ENCODE data around the gene SRL.
"Not testable (repeated sequence)": the region's sequence is repeated elsewhere in the genome, so short reads cannot be mapped to it uniquely, and the experiment has no call there.

Gene SRL

GRCh38 chr16:4226251-4227039, 15.4 kb downstream of the SRL start:
- DNase-seq (ENCODE audit: low spot score) = no peak

GRCh38 chr16:4225075-4225474, 16.8 kb downstream of the SRL start:
- no peak for DNase-seq (ENCODE audit: low spot score)

GRCh38 chr16:4220358-4220757, 21.5 kb downstream of the SRL start:
- DNase-seq (ENCODE audit: low spot score) = no peak

- DNase-seq (ENCODE audit: low spot score) = no peak
Measured at GRCh38 chr16:4218202-4218601, 23.7 kb downstream of the SRL start.

- DNase-seq (ENCODE audit: low spot score) = peak; percentile 22
Measured at GRCh38 chr16:4217204-4218131, 24.4 kb downstream of the SRL start.

GRCh38 chr16:4216596-4216995, 25.3 kb downstream of the SRL start:
- no peak for DNase-seq (ENCODE audit: low spot score)

GRCh38 chr16:4215106-4215505, 26.8 kb downstream of the SRL start:
- no peak for DNase-seq (ENCODE audit: low spot score)

- DNase-seq (ENCODE audit: low spot score) = peak; percentile 83
Measured at GRCh38 chr16:4214215-4214621, 27.7 kb downstream of the SRL start.

- DNase-seq (ENCODE audit: low spot score) = no peak
Measured at GRCh38 chr16:4213737-4214136, 28.1 kb downstream of the SRL start.

- DNase-seq (ENCODE audit: low spot score) = peak; percentile 56
Measured at GRCh38 chr16:4212934-4213296, 29.0 kb downstream of the SRL start.

GRCh38 chr16:4212211-4212933, 29.5 kb downstream of the SRL start:
- no peak for DNase-seq (ENCODE audit: low spot score)

- DNase-seq (ENCODE audit: low spot score) = not testable (repeated sequence)
Measured at GRCh38 chr16:4211445-4212210, 30.3 kb downstream of the SRL start.

- no peak for DNase-seq (ENCODE audit: low spot score)
Measured at GRCh38 chr16:4209666-4210065, 32.2 kb downstream of the SRL start.

- no peak for DNase-seq (ENCODE audit: low spot score)
Measured at GRCh38 chr16:4208341-4208751, 33.5 kb downstream of the SRL start.

- no peak for DNase-seq (ENCODE audit: low spot score)
Measured at GRCh38 chr16:4207683-4208340, 34.1 kb downstream of the SRL start.

- no peak for DNase-seq (ENCODE audit: low spot score)
Measured at GRCh38 chr16:4207229-4207628, 34.7 kb downstream of the SRL start.

- DNase-seq (ENCODE audit: low spot score) = no peak
Measured at GRCh38 chr16:4206680-4207079, 35.2 kb downstream of the SRL start.

- DNase-seq (ENCODE audit: low spot score) = no peak
Measured at GRCh38 chr16:4205971-4206370, 35.9 kb downstream of the SRL start.

GRCh38 chr16:4204521-4204920, 37.4 kb downstream of the SRL start:
- DNase-seq (ENCODE audit: low spot score) = no peak

GRCh38 chr16:4203748-4204147, 38.1 kb downstream of the SRL start:
- DNase-seq (ENCODE audit: low spot score) = no peak

Data from AG08396 (cell line).